HL-60/S4 treated with phorbol 12-myristate 13-acetate at 8.2 ng/mL for 4 days and 3 days (cell line): Measurements from ENCODE around the gene IMP4.

Experiments used
- in situ Hi-C: fragments of 300-500 bp; cut with MboI; formaldehyde crosslinking; loops from 2 replicates; pipeline ENCODE4 v1.15.0; 2022; ENCODE audit warnings: low sequenced_read_pairs

The IMP4 gene

DNA sequence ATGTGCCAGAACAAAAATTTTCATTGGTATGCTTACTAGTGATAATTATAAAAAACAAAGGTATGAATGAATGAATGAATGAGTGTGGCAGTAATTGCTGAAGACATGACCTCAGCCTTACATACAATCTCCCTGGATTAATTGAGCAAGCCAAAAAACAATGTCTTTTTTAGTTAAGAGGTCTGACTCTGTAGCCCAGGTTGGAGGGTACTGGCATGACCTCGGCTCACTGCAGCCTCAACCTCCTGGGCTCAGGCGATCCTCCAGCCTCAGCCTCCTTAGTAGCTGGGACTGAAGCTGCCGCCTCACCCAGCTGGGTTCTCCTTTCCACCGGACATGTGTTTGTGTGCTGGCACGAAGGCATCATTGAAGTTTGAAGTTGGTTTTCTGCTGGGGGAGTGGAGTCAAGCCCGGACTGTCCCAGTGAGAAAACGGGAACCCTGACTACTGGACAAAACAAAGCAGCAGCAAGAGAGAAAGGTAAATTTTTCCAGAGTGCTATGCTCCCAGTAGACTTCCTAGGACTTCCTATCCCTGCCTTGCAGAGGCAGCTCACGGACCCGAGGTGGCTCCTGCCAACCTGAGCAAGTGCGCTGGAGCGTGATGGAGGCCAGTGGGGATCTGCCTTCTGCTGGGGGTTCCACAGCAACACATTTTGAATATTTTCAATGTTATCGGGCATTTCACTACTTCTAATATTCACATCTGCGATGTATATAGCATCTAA lies 6.4 kb upstream of the IMP4 start:
- in situ Hi-C loops, result loop anchor here (10.0 to 25.0 kb wide), 2 partner anchors 182 to 399 kb away; no protein-coding TSS in a partner anchor

DNA sequence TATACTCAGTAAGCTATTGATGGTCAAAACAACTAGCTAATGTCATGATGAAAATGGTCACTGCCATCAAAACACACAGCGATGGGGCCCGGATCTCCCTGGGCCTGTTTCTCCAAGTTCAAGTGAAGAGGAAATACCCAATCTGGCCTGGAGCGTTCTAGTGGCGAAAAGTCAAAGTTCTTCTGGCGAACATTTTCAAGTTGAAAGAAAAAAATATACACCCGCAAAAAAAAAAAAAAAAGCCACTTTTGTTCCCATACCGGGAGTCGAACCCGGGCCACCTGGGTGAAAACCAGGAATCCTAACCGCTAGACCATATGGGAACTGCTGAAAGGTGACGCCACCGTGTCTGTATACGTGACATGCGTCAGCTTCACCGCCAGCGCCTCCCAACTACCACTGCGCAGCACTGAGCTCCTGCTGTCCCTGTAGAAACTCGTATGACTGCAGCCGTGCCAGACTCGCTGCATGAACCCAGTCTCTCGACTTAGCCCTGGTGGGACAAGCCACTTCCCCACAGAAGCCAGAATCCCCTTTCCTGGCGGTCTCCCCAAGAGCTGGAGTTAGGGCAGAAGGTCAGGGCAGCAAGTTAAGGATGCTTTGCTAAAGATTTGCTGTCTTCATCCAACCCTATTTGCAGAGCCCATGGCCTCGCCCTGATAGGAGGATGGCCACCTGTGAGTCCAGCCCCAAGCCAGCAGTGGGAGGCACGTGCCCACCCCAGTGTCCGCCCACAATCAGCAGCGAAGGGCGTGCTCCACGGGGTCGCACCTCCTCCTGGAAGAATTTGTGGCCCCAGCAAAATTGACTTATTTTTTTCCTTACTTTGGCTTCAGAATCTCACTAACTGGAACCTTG lies 5.6 kb upstream of the IMP4 start:
- in situ Hi-C loops, result loop anchor here (10.0 to 25.0 kb wide), 2 partner anchors 182 to 400 kb away; no protein-coding TSS in a partner anchor

DNA sequence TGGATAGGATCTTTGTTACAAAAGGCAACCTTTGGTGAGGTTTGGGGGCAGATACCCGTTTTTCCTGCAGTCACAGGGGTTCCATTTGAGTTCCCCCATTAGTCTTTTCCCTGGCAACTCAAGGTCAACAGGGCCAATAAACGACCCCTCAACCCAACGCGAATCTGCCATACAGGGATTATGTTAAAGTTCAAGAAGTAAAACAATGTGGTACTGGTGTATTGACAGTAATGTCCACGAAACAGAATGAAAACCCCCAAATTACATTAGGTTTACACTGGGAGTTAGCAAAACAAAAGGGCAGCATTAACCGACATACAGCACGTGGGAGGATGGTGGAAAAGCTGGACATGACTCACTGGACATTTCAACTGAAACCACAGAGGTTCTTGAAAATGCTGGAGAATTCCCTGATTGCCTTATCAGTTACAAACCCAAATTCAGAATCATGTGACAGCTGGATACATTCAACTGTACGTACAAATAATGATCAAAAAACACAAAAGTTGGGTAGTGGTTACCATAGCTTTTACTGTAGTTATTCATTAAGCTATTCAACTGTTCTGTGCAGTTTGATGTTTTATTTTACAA lies 4.9 kb upstream of the IMP4 start:
- in situ Hi-C loops, result loop anchor here (10.0 to 25.0 kb wide), 2 partner anchors 183 to 401 kb away; no protein-coding TSS in a partner anchor

DNA sequence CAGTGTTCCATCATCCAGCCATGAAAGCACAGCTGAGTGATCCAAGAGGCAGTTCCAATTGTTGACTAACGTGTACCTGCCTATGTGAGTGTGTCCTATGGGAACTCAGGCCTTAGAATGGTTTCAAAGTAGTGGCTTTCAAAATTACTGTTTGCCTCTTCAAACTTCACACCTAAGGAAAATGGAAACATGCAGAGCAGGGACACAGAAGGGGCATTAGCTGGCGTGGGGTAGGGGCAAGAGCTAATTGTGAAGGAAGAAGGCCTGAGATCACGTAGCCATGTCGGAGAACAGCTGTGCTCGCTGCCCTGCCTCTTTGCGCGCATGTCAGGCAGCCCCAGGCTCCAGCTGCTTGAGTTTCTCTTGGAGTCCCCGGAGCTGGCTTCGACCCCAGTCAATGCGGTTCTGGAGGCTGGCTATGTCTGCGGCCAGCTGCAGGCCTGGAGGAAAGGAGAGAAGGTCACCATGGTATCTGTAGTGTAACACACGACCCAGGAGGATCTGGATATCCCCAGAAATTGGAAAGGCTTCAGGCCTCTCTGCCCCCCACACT lies 3.8 kb upstream of the IMP4 start:
- in situ Hi-C loops, result loop anchor here (10.0 to 25.0 kb wide), 2 partner anchors 184 to 402 kb away; no protein-coding TSS in a partner anchor

DNA sequence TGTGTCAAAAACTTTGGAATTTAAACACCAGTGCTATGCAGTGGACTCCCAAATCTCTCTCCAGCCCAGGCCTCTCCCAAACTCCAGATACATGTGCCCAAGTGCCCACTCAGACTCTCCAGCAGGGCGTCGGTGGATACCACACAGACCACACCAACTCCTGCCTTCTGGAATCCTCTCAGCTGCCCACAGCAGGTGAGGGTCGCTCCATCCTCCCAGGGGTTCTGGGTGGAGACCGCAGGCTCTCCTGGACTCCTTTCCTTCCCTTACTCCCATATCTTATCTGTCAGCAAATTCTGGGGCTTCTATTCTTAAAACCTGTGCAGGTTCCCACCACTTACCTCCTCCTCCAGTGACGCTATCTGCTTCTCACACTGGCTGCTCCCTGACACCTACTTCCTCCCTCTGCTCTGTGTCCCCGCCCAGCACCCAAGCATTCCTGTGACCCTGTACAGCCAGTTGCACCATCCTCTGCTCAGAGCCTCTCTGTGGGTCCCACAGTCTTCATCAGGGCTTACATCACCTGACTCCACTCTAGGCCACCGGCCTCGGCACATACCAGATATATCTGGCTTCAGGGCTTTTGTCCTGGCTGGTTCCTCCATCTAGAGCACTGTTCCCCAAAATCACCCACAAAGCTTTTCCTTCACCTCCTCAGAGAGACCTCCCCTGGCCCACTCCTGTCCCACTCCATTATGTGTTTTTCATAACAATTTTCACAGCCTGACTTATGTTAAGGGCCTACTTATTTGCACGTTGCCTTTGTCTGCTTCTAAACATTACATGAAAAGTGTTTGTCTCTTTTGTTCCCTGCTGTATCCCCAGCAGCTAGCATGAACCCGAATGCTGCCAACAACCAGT lies 2.6 kb upstream of the IMP4 start:
- in situ Hi-C loops, result loop anchor here (10.0 to 25.0 kb wide), 2 partner anchors 185 to 403 kb away; no protein-coding TSS in a partner anchor

DNA sequence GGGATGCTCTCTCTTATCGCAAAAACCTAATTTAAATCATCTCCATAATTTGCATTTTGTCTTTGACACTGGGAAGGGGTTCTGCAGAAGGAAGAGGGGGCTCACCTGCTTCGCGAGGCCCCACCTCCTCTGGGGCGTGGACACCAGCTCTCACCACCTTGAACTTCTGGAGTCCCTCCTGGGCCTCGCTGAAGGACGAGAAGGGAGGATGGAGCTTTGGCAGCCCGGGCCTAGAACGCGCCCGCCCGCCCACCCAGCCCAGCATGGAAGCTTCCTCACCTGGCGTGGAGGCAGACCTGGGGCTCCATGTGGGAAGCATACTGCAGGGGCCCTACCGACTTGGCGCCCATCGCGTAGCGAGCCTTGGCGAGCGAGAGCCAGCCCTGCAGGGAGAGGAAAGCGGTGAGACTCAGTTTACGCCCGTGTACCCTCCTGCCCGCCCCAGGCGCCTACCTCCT lies 1.1 kb upstream of the IMP4 start:
- in situ Hi-C loops, result loop anchor here (25.0 kb wide), 1 partner anchor 404 kb away; no protein-coding TSS in a partner anchor

DNA sequence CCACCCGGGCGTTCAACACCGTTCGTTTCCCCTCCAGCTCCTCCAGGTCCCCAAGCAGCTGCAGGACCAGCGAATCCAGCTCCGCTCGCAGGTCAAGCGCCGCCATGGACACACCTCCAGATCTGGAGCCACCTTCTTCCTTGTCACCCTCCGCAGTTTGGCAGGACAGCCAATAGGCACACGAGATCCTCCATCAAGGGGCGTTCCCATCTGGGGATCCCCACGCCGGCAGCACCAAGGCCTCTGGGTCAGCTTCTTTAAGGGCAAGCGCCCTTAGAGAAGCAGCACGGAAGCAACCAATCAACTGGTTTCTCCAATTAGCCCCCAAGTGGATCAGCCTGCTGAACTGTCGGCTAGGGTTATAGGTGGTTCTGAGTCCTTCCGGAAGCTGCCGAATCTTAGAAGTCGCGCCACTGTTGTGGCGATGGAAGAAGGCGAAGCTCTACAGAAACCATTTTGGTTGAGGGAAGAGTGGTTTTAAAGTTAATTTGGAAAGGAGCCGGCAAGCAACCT lies 621 bp upstream of the IMP4 start:
- in situ Hi-C loops, result loop anchor here (25.0 kb wide), 1 partner anchor 405 kb away; no protein-coding TSS in a partner anchor

DNA sequence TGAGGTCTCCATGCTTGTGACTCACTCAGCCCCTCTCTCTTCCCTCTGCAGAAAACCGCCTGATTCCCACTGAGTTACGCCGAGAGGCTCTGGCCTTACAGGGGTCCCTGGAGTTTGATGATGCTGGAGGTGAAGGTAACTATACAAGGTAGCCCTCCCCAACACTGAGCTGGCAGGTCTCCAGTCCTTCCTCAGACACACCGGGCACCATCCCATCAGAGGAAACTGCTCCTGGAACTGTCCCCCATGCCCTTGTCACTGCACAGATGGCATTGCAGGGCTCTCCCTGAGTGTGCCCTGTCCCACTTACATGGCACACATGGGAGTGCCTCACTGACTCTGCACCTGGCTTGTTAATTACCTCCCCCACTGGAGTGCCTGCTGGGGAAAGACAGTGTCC lies 1.9 kb downstream of the IMP4 start:
- in situ Hi-C loops, result loop anchor here (25.0 kb wide), 1 partner anchor 407 kb away; no protein-coding TSS in a partner anchor

DNA sequence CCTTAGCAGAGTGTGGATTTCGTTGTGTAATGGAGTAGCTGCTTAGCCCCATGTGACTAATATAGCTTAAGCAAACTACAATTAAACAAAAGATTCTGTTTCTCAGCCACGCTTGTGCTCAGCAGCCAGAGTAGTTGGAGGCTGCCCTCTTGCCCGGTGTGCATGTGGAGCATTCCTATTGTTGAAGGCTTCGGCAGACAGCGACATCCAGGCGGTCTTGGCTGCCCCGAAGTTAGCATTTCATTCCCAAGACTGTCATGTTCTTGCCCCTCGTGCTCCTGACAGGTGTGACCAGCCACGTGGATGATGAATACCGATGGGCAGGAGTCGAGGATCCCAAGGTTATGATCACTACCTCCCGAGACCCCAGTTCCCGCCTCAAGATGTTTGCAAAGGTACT lies 2.4 kb downstream of the IMP4 start:
- in situ Hi-C loops, result loop anchor here (25.0 kb wide), 1 partner anchor 408 kb away; no protein-coding TSS in a partner anchor

DNA sequence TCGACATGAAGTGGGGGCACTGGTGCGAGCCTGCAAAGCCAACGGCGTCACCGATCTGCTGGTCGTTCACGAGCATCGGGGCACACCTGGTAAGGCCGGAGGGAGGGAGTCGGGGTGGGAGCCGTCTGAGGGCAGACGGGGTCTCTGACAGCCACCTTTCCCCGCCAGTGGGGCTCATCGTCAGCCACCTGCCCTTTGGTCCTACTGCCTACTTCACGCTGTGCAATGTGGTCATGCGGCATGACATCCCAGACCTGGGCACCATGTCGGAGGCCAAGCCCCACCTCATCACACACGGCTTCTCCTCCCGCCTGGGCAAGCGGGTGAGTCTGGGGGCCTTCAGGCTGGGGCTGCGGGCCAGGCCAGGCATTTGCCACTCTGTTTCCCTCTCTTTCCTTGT lies 2.9 kb downstream of the IMP4 start:
- in situ Hi-C loops, result loop anchor here (25.0 kb wide), 1 partner anchor 408 kb away; no protein-coding TSS in a partner anchor

DNA sequence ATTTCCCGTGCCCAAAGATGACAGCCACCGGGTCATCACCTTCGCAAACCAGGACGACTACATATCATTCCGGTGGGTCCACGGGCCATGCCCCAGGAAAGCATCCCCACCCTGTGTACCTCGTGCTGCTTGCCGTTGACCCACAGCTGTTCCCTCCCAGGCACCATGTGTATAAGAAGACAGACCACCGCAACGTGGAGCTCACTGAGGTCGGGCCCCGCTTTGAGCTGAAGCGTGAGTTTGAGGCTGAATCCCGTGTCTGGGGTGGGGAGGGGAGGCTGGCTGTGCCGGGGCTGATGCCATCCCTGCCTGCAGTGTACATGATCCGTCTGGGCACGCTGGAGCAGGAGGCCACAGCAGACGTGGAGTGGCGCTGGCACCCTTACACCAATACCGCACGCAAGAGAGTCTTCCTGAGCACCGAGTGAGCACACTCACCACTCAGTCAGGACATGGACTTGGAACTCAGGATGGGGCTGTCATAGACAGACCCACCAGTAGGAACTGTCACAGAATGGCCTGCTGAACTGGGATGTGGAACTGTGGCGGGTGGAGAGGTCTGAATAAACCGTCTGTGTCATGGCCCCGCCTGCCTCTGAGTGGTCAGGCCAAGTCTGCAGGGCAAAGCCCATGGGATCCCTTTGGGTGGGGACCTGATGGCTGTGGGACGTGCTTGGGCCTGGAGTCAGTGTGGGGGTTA lies 3.5 kb downstream of the IMP4 start:
- in situ Hi-C loops, result loop anchor here (25.0 kb wide), 1 partner anchor 409 kb away; no protein-coding TSS in a partner anchor

DNA sequence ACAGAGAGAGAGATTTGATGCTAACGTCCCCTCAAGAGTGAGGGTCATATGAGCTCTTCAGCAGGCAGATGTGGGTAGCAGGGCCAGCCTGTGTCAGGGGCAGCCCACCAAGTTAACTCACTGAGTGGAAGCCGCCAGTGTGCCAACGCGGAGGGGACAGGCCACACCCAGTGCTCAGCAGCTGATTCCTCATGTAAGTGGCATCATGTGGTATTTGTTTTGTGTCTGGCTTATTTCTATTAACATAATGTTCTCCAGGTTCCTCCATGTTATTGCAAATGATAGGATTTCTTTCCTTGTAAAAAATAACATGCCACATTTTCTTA lies 4.0 kb downstream of the IMP4 start:
- in situ Hi-C loops, result loop anchor here (25.0 kb wide), 1 partner anchor 409 kb away; no protein-coding TSS in a partner anchor

DNA sequence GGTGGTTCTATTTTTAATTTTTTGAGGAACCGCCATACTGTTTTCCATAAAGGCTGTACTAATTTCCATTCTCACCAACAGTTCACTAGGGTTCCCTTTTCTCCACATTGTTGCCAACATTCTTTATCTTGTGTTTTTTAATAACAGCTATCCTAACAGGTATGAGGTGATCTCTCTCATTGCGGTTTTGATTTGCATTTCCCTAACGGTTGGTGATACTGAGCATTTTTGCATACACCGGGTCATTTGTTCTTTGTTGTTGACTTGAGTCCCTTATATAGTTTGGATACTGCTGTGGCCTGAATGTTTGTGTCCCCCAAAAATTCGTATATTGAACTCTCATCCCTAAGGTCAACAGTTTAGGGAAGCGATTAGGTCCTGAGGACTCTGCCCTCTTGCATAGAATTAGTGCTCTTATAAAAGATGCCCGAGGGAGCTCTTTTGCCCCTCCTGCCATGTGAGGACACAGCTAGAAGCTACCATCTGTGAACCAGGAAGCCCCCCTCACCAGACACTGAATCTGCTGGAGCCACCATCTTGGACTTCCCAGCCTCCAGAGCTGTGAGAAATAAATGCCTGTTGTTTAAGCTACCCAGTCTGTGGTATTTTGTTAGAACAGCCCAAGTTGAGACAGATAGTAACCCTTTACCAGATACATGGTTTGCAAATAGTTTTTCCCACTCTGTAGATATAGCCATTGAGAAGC lies 4.7 kb downstream of the IMP4 start:
- in situ Hi-C loops, result loop anchor here (25.0 kb wide), 1 partner anchor 410 kb away; no protein-coding TSS in a partner anchor

DNA sequence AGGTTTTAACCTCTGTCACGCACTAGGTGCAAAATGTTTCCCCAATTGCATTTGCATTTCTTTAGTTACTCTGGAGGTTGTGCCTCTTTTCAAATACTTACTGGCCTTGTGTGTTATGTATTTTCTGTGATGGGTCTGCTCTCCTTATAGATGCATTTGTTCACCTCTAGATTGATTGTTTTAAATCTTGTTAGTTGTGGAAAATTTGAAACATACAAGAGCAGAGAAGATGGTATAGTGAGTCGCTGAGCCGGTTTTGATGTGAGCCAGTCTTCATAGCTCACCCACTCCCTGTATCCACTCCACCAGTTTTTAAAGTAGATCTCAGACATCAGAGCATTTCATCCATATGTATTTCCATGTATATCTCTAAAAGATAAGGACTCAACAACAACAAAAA lies 6.5 kb downstream of the IMP4 start:
- in situ Hi-C loops, result loop anchor here (25.0 kb wide), 1 partner anchor 412 kb away; no protein-coding TSS in a partner anchor

DNA sequence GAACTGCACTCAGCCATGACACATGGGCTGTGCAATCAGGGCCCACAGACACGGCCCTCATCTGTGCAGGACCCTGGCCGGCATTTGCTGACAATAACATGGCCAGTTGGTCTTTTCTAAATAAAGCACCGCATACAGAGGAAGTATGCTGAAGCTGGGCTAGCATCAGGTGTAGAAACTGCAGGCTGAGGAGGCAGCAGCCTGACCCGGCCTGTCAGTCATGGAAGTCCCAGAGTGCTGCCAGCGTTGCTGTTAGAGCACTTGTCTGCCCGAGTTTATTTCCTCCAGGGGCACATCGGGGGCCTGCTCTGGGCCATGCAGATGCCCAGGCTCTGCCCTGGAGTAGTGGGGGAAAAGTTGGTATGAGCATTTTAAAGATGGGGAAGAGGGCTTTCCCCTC lies 9.0 kb downstream of the IMP4 start:
- in situ Hi-C loops, result no loop called here

DNA sequence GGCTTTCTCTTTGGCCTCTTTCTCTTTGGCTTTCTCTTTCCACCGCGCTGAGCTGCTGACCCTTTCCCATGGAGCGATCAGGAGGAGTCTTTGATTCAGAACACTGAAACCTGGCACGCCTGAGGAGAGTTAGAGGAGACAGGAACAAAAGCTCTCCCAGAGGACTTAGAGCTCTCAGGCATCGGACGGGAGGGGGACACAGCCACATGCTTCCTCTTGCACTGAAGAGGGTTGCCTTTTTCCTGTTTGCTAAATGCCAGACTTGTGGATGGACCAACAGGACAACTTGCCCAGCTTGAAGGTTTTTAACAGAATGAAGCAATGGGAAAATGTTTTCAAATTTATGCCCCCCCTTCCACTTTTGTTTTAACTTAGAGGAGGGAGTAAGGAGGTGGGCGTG lies 9.5 kb downstream of the IMP4 start:
- in situ Hi-C loops, result no loop called here

DNA sequence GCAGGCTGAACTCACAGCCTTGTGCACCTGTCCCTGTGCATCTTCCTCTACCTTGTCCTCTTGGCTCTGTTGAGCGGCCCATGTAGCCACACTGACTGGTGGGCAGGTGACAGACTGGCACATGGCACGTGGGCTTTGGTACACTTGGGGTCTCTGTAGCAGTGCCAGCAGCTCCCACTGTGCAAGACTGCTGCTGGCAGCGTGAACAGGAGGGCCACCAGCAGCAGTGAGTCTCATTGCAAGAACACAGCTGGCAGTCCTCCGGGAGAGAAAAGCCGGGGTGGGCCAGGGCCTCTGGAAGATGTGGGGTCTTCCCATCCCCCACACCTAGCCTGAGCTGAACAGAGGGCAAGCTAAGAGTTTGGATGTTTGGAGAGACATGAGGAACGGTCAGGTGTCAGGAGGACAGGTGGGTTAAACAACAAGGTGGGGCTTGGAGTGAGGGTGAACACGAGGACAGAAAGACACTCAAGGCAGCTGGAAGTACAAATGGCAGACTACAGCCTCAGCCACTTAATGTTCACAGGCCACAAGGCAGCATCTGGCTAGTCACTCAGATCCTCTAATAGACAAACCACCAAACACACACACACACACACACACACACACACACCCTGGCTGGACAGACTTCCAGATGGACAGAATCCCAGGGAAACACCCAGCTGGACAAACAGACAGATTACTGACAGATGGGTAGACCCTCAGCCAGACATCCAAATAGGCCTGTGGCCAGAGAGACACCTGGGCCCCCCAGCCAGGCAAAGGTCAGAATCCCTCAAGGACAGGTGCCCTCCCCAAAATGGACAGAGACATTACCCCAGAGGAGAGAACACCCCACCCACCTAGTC lies 10.8 kb downstream of the IMP4 start:
- in situ Hi-C loops, result no loop called here
